Tibial nerve (tissue), 4 donors: Measurements from ENCODE around the gene MAGEB18.

Experiments
- CTCF ChIP-seq, 5 experiments: fragments of 200-600 bp in 3 of 5; fragments of 450-650 bp in 2 of 5; sonication (generic) in 3 of 5; IDR thresholded peaks; one replicate each; pipeline ENCODE4 v1.5.1; 2016 to 2019; ENCODE audit warnings: antibody characterized with exemption in 5 of 5, mild to moderate bottlenecking in 3 of 5, moderate library complexity in 2 of 5
- EP300 ChIP-seq, 2 donors: sonication (generic); formaldehyde crosslinking; IDR thresholded peaks; one replicate each; pipeline ENCODE4 v1.6.1; 2017; ENCODE audit warnings: antibody characterized with exemption in 2 of 2, mild to moderate bottlenecking in 1 of 2
- POLR2A ChIP-seq, 2 donors: fragments of 450-650 bp; IDR thresholded peaks; one replicate each; pipeline ENCODE4 v1.6.1; 2017; ENCODE audit warnings: antibody characterized with exemption in 2 of 2, mild to moderate bottlenecking in 2 of 2, moderate library complexity in 2 of 2

GRCh38 chrX:26100421-26100920 lies 37.7 kb upstream of the MAGEB18 start:
- TF ChIP-seq CTCF (IDR thresholded peaks at IDR 0.05) (no peak), POLR2A (IDR thresholded peaks at IDR 0.05) (no peak), EP300 (IDR thresholded peaks at IDR 0.05) (no peak)
